ENCODE results near the gene CHST8. TPM values are rescaled to one million over a fixed set of nuclear protein-coding genes. Genes with fewer than 3 reads are reported as not detected.

Gene CHST8
- total RNA-seq, 1 experiment from 2014 or later, result 2.3 TPM

DNA sequence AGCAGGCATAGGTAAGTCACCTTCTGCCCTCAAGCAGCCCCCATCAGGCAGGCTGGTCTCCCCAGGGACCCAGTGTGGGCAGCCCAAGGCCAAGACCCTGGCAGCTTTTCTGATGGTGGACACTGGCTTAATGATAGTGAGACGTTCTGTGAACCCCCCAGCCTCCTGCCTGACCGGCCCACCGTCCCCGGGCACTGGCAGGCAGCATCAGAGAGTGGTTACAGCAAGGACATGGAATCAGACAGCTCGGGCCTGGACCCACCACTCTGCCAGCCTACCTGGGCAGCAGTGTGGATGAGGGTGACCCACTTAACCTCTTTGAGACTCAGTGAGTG, 129.7 kb downstream of the CHST8 start:
- intact Hi-C loops (cut with micrococcal nuclease; ENCODE audit: unreplicated experiment), result no loop called here

DNA sequence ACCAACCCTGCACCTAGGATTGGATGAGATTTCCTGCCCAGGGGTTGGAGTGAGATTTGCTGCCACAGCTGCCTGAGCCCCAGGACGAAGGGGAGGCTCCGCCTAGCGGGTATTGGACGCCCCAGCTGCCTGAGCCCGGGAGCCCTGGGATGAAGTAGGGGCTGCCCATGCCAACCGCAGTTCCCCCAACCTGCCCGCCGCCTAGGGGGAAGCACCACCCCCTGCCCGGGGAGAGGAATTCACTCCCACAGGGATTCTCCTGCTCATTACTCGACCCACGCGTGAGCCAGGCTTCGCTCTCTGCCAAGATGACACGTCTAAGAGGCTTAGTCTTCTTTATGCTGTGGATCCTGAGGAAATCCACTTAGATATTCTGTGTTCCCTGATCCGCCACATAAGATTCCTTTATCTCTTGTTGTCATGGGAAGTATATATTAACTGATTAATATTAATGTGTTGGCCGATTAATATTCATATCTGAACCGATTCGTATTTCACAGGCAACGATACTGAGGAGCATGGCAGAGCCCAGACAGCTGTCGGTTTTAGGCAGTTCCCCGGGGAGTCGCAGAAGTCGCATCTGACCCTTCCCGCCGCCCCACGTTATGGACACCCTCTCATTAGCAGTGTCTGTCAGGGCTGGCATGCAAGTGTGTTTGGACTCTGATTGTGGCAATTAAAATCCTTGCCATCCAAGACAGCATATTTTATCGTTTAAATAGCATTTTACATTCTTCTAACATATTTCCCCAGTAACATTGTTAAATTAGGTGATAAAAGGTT, 130.5 kb downstream of the CHST8 start:
- CTCF ChIA-PET, result no interaction called here
- DNase-seq (ENCODE audit: low spot score), result peak; percentile 22
- BruUV-seq (replicated peaks), result no TSS peak
- Histone ChIP-seq H3K27me3 (replicated peaks; ENCODE audit: insufficient read depth, low read depth, low read length, poor library complexity) (no peaks in the 10 kb centered on the region), H3K27ac (ENCODE audit: low read depth, low read length, poor library complexity, severe bottlenecking) (no peak overlapping the region), H3K4me3 (ENCODE audit: low read depth, low read length, poor library complexity, severe bottlenecking) (no peak overlapping the region), H3K36me3 (ENCODE audit: insufficient read depth, low read length, poor library complexity, severe bottlenecking) (no peaks in the 10 kb centered on the region), H3K4me1 (ENCODE audit: insufficient read depth, low read length, poor library complexity, severe bottlenecking) (peaks cover 29% of the 10 kb centered on the region), H3K9me3 (ENCODE audit: low read depth, low read length, poor library complexity, severe bottlenecking) (no peaks in the 10 kb centered on the region)
- TF ChIP-seq EZH2 (IDR thresholded peaks at IDR 0.05; ENCODE audit: borderline replicate concordance, low read depth, low read length, poor library complexity, severe bottlenecking), result no peak
- TF ChIP-seq, protein P1, sequence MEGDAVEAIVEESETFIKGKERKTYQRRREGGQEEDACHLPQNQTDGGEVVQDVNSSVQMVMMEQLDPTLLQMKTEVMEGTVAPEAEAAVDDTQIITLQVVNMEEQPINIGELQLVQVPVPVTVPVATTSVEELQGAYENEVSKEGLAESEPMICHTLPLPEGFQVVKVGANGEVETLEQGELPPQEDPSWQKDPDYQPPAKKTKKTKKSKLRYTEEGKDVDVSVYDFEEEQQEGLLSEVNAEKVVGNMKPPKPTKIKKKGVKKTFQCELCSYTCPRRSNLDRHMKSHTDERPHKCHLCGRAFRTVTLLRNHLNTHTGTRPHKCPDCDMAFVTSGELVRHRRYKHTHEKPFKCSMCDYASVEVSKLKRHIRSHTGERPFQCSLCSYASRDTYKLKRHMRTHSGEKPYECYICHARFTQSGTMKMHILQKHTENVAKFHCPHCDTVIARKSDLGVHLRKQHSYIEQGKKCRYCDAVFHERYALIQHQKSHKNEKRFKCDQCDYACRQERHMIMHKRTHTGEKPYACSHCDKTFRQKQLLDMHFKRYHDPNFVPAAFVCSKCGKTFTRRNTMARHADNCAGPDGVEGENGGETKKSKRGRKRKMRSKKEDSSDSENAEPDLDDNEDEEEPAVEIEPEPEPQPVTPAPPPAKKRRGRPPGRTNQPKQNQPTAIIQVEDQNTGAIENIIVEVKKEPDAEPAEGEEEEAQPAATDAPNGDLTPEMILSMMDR (conservative IDR thresholded peaks at IDR 0.05; ENCODE audit: low read depth, low read length), result peak; percentile 34
- intact Hi-C loops (cut with micrococcal nuclease; ENCODE audit: unreplicated experiment), result no loop called here
- POLR2A ChIA-PET (ENCODE audit: low non-redundant PET), result interaction anchor here (0.8 kb wide), 1 partner anchor 1555 kb away, joined by 12 read pairs; no protein-coding TSS in a partner anchor

More for the DNA sequence above, 129.7 kb downstream of the CHST8 start:
- TF ChIP-seq, protein P1 (conservative IDR thresholded peaks at IDR 0.05; ENCODE audit: low read depth, low read length), result no peak
- no peak for TF ChIP-seq EZH2 (IDR thresholded peaks at IDR 0.05; ENCODE audit: borderline replicate concordance, low read depth, low read length, poor library complexity, severe bottlenecking)
- H3K36me3 ChIP-seq (ENCODE audit: insufficient read depth, low read length, poor library complexity, severe bottlenecking), result no peaks in the 10 kb centered on the region
- ChIA-PET POLR2A (ENCODE audit: low non-redundant PET) (no interaction called here), CTCF (interaction anchor here (0.5 to 0.9 kb wide), 3 partner anchors 14 to 321 kb away, joined by 3 to 4 read pairs (median 4); no protein-coding TSS in a partner anchor)
- no peak overlapping the region for H3K4me3 ChIP-seq (ENCODE audit: low read depth, low read length, poor library complexity, severe bottlenecking)
- peaks cover 29% of the 10 kb centered on the region for H3K4me1 ChIP-seq (ENCODE audit: insufficient read depth, low read length, poor library complexity, severe bottlenecking)
- H3K27me3 ChIP-seq (replicated peaks; ENCODE audit: insufficient read depth, low read depth, low read length, poor library complexity), result peaks cover 4% of the 10 kb centered on the region
- no TSS peak for BruUV-seq (replicated peaks)
- H3K9me3 ChIP-seq (ENCODE audit: low read depth, low read length, poor library complexity, severe bottlenecking), result no peaks in the 10 kb centered on the region
- H3K27ac ChIP-seq (ENCODE audit: low read depth, low read length, poor library complexity, severe bottlenecking), result no peak overlapping the region
- no peak for DNase-seq (ENCODE audit: low spot score)

DNA sequence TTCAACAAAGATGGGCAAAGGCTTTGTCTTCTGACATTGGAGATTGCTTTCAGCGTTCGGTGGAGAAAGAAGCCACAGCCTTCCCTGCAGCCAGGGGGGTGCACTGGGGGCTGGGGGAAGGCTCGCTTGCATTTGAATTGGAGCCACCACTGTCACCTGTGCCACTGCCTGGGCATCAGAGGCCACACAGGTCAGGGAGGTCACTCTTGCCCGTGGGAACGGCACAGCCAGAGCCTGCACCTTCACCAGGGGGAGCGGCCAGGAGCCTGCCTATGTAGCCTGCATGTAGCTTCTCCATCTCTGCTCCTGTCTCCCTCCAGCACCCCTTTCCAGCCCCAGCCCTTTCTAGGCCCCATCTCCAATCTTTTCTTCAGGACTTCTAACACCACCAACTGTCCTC, 131.2 kb downstream of the CHST8 start:
- ChIA-PET POLR2A (ENCODE audit: low non-redundant PET) (interaction anchor here (0.8 kb wide), 1 partner anchor 1556 kb away, joined by 12 read pairs; no protein-coding TSS in a partner anchor), CTCF (no interaction called here)
- intact Hi-C loops (cut with micrococcal nuclease; ENCODE audit: unreplicated experiment), result no loop called here
- H3K4me3 ChIP-seq (ENCODE audit: low read depth, low read length, poor library complexity, severe bottlenecking), result no peak overlapping the region
- H3K9me3 ChIP-seq (ENCODE audit: low read depth, low read length, poor library complexity, severe bottlenecking), result no peaks in the 10 kb centered on the region
- no peak overlapping the region for H3K27ac ChIP-seq (ENCODE audit: low read depth, low read length, poor library complexity, severe bottlenecking)
- BruUV-seq (replicated peaks), result no TSS peak
- H3K36me3 ChIP-seq (ENCODE audit: insufficient read depth, low read length, poor library complexity, severe bottlenecking), result no peaks in the 10 kb centered on the region
- no peak for TF ChIP-seq EZH2 (IDR thresholded peaks at IDR 0.05; ENCODE audit: borderline replicate concordance, low read depth, low read length, poor library complexity, severe bottlenecking)
- TF ChIP-seq, protein P1 (conservative IDR thresholded peaks at IDR 0.05; ENCODE audit: low read depth, low read length), result no peak
- no peaks in the 10 kb centered on the region for H3K27me3 ChIP-seq (replicated peaks; ENCODE audit: insufficient read depth, low read depth, low read length, poor library complexity)
- DNase-seq (ENCODE audit: low spot score), result no peak
- H3K4me1 ChIP-seq (ENCODE audit: insufficient read depth, low read length, poor library complexity, severe bottlenecking), result peaks cover 29% of the 10 kb centered on the region

Data from A673 (cell line).